ENCODE results near the gene BBX.

- TF ChIP-seq, protein P1, sequence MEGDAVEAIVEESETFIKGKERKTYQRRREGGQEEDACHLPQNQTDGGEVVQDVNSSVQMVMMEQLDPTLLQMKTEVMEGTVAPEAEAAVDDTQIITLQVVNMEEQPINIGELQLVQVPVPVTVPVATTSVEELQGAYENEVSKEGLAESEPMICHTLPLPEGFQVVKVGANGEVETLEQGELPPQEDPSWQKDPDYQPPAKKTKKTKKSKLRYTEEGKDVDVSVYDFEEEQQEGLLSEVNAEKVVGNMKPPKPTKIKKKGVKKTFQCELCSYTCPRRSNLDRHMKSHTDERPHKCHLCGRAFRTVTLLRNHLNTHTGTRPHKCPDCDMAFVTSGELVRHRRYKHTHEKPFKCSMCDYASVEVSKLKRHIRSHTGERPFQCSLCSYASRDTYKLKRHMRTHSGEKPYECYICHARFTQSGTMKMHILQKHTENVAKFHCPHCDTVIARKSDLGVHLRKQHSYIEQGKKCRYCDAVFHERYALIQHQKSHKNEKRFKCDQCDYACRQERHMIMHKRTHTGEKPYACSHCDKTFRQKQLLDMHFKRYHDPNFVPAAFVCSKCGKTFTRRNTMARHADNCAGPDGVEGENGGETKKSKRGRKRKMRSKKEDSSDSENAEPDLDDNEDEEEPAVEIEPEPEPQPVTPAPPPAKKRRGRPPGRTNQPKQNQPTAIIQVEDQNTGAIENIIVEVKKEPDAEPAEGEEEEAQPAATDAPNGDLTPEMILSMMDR (IDR thresholded peaks at IDR 0.05) = no peak
- no peak for TF ChIP-seq POLR2A (IDR thresholded peaks at IDR 0.05)
- TF ChIP-seq POLR2AphosphoS5 (IDR thresholded peaks at IDR 0.05) = no peak
Observed at GRCh38 chr3:107745354-107745753, 222.6 kb downstream of the BBX start.

Data from gastroesophageal sphincter (tissue), 3 donors.